GM20431 (cell line): ENCODE measurements around the gene IL19.

Experiments
- in situ Hi-C: fragments of 300-500 bp; cut with MseI, MboI; formaldehyde crosslinking; loops from one replicate; pipeline ENCODE4 v1.15.0; 2020; ENCODE audit warnings: low sequenced_read_pairs; ENCODE audit not compliant: unreplicated experiment

The IL19 gene

GRCh38 chr1:206770531-206771337 lies at the start of gene IL19:
Gene IL19, plus strand, starts transcription at chr1:206770773. Its CDS starts 65,890 bp downstream, at chr1:206836663.
- in situ Hi-C loops = no loop called here

- in situ Hi-C loops = no loop called here
Observed at GRCh38 chr1:206721454-206721853, 49.1 kb upstream of the IL19 start.

- in situ Hi-C loops = no loop called here
Observed at GRCh38 chr1:206722751-206723461, 47.7 kb upstream of the IL19 start.

- in situ Hi-C loops = no loop called here
Observed at GRCh38 chr1:206723462-206723804, 47.1 kb upstream of the IL19 start.

GRCh38 chr1:206723805-206724472 lies 46.6 kb upstream of the IL19 start:
- in situ Hi-C loops = no loop called here

GRCh38 chr1:206725109-206725963 lies 45.2 kb upstream of the IL19 start:
- in situ Hi-C loops = loop anchor here (25.0 kb wide), 1 partner anchor 187 kb away; the partner anchor contains the start of gene FCMR

- in situ Hi-C loops = loop anchor here (25.0 kb wide), 1 partner anchor 184 kb away; the partner anchor contains the start of gene FCMR
Observed at GRCh38 chr1:206727981-206728696, 42.4 kb upstream of the IL19 start.

- in situ Hi-C loops = loop anchor here (25.0 kb wide), 1 partner anchor 184 kb away; the partner anchor contains the start of gene FCMR
Observed at GRCh38 chr1:206728697-206728987, 41.9 kb upstream of the IL19 start.

- in situ Hi-C loops = loop anchor here (25.0 kb wide), 1 partner anchor 183 kb away; the partner anchor contains the start of gene FCMR
Observed at GRCh38 chr1:206729050-206729449, 41.5 kb upstream of the IL19 start.

- in situ Hi-C loops = loop anchor here (25.0 kb wide), 1 partner anchor 183 kb away; the partner anchor contains the start of gene FCMR
Observed at GRCh38 chr1:206729507-206729906, 41.1 kb upstream of the IL19 start.

GRCh38 chr1:206732508-206732907 lies 38.1 kb upstream of the IL19 start:
- in situ Hi-C loops = loop anchor here (10.0 to 25.0 kb wide), 2 partner anchors 72 to 180 kb away; partner anchors contain the start of gene FCMR

- in situ Hi-C loops = loop anchor here (10.0 to 25.0 kb wide), 2 partner anchors 72 to 179 kb away; partner anchors contain the start of gene FCMR
Observed at GRCh38 chr1:206732992-206733391, 37.6 kb upstream of the IL19 start.

- in situ Hi-C loops = loop anchor here (10.0 to 25.0 kb wide), 2 partner anchors 70 to 178 kb away; partner anchors contain the start of gene FCMR
Observed at GRCh38 chr1:206734499-206735142, 36.0 kb upstream of the IL19 start.

- in situ Hi-C loops = loop anchor here (10.0 to 25.0 kb wide), 2 partner anchors 69 to 177 kb away; partner anchors contain the start of gene FCMR
Observed at GRCh38 chr1:206735553-206736031, 35.0 kb upstream of the IL19 start.

- in situ Hi-C loops = loop anchor here (10.0 to 25.0 kb wide), 2 partner anchors 68 to 175 kb away; partner anchors contain the start of gene FCMR
Observed at GRCh38 chr1:206736878-206737728, 33.5 kb upstream of the IL19 start.

GRCh38 chr1:206737729-206738201 lies 32.8 kb upstream of the IL19 start:
- in situ Hi-C loops = loop anchor here (10.0 to 25.0 kb wide), 2 partner anchors 67 to 175 kb away; partner anchors contain the start of gene FCMR
